Daoy (cell line): ENCODE measurements around the gene HIVEP1. TPM values are rescaled to one million over a fixed set of nuclear protein-coding genes. Genes with fewer than 3 reads are reported as not detected.

Experiments used
- DNase-seq: peaks from one replicate; pipeline ENCODE4 v3.0.0-alpha.2; 2015; ENCODE audit warnings: low read depth
- total RNA-seq: library from RNA; depleted of rRNA; stranded (reverse); fragments of >200 nt; shearing (Covaris generic); gene quantifications from 2 replicates; pipeline ENCODE4 v1.2.3, GENCODE V29; 2014

Gene HIVEP1
- total RNA-seq, 1 experiment from 2014 or later: 11.9 TPM

DNA sequence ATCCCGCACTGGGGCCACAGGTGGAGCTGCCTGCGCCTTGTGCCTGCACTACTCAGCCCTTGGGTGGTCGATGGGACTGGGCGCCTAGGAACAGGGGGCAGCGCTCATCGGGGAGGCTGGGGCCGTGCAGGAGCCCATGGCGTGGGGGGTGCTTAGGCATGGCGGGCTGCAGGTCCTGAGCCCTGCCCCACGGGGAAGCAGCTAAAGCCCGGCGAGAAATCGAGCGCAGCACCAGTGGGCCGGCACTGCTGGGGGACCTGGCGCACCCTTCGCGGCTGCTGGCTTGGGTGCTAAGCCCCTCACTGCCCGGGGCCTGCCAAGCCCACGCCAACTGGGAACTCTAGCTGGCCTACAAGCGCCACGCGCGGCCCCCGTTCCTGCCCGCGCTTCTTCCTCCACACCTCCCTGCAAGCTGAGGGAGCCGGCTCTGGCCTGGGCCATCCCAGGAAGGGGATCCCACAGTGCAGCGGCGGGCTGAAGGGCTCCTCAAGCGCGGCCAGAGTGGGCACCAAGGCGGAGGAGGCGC, 5.8 kb downstream of the HIVEP1 start:
- no peak for DNase-seq

DNA sequence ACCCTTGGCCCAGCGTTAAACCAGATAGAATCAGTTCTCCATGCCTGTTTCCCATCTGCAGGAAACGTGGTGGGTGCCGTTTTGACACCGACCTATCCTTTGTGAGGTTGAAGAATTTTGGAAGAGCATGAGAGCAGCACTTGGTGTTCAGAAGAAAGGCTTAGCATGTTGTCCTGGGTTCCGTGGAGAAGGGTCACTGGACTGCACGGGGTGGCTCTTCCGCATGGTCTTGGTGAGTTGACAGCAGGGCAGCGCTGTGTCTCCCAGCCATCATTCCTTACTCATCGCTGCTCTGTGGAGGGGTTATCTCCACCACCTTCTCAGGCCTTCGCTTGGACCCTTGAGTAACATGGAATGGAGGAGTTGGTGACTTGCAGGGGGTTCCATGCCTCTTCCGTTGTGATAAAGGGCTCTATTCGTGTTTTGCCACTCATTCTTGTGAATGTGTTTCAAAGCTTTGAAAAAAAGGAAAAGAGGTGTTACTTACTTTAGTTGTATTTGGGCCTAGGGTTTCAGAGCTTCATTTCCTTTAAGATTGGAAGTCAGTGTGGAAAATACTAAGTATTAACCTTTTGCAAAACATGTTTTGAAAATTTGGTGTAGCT, 8.2 kb downstream of the HIVEP1 start:
- DNase-seq: no peak

GRCh38 chr6:12022481-12022880, 10.4 kb downstream of the HIVEP1 start:
- no peak for DNase-seq

- no peak for DNase-seq
Measured at GRCh38 chr6:12022953-12023388, 10.9 kb downstream of the HIVEP1 start.

DNA sequence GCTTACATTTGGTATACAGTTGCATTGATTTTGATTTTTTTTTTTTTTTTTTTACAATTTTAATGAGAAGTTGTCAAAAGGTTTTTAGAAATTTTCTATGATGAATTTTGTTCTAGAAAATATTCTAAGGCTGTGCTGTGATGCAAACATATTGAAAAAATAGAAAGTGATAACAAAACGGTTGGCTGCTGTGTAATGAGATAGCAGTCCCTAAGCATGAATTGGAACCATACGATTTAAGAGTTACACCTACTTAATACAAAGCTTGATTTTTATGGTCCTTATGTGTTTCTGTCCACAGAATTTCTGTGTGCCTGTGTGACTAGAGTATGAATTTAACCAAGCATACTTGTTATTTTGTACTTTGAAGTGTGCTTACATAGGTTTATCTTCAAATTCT, 12.1 kb downstream of the HIVEP1 start:
- DNase-seq: no peak

DNA sequence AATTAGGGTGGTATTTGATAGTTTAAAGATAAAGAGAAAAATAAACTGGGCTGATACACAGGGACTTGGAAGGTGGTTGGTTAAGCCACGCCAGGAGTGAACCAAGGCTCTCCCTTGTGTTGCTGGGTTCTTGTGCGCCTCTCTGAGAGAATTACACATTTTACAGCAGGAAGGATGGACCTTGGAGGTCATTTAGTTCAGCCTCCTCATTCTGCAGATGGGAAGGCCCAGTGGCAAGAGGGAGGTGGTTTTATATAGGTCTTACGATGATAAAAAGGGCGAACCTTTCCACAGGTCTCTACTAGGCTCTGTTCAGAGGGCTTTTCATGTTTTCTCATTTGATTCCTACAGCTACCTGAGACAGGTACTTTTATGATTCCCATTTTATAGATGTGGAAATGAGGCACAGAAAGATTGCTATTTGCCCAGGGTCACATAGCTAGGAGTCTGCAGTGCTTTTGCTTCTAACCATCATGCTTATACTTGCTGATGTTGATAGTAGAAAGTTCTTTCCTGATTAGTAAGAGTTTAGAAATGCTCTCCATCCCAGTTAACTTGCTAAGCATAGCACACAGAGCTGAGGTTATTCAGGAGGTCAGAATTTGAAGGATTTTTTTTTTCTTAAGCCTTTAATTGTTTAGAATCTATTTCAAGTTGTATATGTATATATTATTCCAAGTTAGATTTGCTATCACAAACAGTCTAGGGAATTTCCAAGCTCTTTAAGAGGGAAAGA, 12.8 kb downstream of the HIVEP1 start:
- DNase-seq: no peak

DNA sequence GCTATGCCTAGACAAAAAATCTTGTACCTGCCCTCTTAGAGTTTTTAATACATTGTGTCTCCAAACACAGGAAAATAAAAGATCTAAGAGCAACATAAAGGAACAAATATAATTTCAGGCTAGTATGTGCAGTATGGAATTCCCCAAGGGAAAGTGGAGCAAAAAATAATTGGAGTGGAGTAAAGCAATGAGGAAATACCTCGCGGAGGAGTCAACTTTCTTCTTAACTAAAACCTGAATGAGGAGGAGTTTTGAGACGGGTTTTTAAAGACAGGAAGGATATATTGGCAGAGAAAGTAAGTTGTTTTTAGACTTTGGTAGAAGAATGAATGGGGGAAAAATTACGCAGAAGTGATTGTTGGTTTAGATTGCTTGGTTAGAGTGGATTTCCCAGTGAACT, 14.0 kb downstream of the HIVEP1 start:
- no peak for DNase-seq

GRCh38 chr6:12026833-12027232, 14.7 kb downstream of the HIVEP1 start:
- DNase-seq: no peak

- no peak for DNase-seq
Measured at GRCh38 chr6:12028213-12028612, 16.1 kb downstream of the HIVEP1 start.

GRCh38 chr6:12029979-12030737, 18.0 kb downstream of the HIVEP1 start:
- no peak for DNase-seq

GRCh38 chr6:12030993-12031550, 19.0 kb downstream of the HIVEP1 start:
- DNase-seq: no peak

GRCh38 chr6:12032783-12033573, 20.9 kb downstream of the HIVEP1 start:
- no peak for DNase-seq

DNA sequence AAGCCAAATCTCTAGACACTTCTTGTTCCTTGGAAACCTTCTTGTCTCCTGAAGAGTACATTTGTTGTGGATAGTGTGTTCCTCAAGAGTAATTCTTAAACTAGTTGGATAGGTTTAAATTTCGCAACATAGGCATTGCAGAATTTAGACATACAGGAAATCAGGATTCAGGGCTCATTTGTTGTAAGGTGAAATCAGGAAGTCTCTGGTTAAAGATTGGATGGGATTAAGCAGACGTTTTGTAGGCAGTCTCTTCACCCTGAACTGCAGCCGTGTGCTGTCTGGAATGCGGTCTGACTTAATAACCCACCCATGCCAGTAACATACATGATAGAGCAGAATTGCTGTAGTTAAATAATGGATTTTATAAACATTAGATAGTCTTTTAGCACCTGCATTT, 21.7 kb downstream of the HIVEP1 start:
- no peak for DNase-seq

GRCh38 chr6:12034349-12034748, 22.2 kb downstream of the HIVEP1 start:
- DNase-seq: no peak

DNA sequence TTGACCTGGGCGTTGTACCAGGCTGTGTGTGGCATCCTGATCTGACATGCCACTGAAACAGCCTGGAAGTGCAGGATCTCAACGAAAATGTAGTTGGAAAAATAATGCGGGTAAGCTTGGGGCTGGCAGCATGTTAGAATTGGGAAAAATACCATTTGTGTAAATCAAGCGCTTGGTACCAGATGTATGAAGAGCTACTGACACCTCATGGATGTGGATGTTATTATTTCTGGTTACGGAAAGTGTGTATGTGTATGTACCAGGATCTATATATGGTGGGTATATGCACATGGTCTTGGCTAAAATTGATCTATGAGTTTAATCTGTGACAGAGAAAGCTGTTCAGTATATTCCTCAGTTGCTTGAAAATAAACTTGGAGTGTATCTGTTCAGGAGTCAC, 22.7 kb downstream of the HIVEP1 start:
- DNase-seq: no peak

- DNase-seq: no peak
Measured at GRCh38 chr6:12036766-12037165, 24.7 kb downstream of the HIVEP1 start.

- DNase-seq: no peak
Measured at GRCh38 chr6:12037798-12038197, 25.7 kb downstream of the HIVEP1 start.

GRCh38 chr6:12039540-12040459, 27.7 kb downstream of the HIVEP1 start:
- DNase-seq: no peak

DNA sequence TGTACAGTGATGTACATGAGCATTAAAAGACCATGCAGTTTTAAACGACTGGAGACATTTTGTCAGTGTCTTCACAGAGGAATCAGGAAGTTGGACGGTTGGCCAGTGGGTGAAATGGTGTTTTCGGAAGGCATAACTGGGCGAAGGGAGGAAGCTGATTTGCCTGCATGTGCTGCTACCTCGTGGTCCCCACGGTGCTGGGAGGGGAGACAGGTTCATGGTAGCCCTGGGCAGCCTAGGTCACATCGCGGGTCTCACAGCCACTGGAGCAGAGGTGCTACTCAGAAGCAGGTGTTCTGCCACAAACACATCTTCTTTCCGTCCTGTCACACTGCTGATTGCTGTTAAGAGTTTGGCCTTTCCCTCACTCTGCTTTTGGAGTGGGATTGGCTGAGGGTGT, 35.2 kb downstream of the HIVEP1 start:
- no peak for DNase-seq

GRCh38 chr6:12047792-12048432, 35.8 kb downstream of the HIVEP1 start:
- no peak for DNase-seq
